Cardiac fibroblast (primary cell): Measurements from ENCODE around the gene NLRC5.

ENCODE experiments used
- DNase-seq, 2 donors: peaks; one replicate each; pipeline versions ENCODE4 v3.0.0 to v3.0.0-alpha.2; 2010; ENCODE audit warnings: low read depth in 2 of 2
- H3K4me3 ChIP-seq, 2 donors: replicated peaks in 1 of 2; 1 replicate in 1 of 2; 2 replicates in 1 of 2; pipeline ENCODE4 v1.5.1; 2011; ENCODE audit warnings: low read depth in 2 of 2, low read length in 2 of 2, mild to moderate bottlenecking in 2 of 2, moderate library complexity in 1 of 2
- TF ChIP-seq, protein P1 (sequence below): IDR thresholded peaks from one replicate; pipeline ENCODE4 v1.5.1; 2011; ENCODE audit warnings: low read depth, mild to moderate bottlenecking, low read length, inconsistent platforms

NLRC5 gene

DNA sequence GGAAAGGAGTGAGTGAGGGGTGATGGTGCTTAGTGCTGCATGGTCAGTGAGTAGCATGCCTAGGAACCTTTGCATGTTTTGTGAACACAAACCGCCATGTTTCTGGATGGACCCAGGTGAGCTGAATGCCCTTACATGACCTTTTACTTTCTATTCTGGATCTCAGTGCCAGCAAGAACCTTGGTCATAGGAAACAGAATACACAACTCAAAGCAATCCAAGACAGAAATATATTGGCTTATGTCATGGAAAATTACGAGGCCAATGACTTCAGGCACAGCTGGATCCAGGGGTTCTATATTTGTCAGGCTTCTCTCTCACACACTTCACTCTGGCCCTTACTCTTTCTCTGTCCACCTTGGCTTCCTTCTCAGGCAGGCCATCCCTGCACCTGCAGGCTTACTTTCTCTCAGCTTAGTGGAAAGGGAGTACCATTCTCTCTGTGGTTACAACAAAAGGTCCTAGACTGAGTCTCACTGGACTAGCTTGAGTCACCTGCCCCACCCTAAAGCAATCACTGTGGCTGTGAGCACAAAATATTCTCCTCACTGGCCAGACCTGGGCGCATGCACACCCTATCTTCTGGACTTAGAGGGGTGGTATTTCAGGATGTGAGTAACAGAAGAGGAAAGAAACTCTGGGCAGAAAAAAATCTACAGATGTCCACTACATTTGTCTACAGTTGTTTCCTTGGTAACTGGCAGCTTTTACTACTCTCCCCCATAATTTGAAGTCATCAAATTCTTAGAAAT is 82.7 kb downstream of the NLRC5 start:
- DNase-seq = peak; percentile 67 to 82
- H3K4me3 ChIP-seq = no peak overlapping the region
- TF ChIP-seq, protein P1, sequence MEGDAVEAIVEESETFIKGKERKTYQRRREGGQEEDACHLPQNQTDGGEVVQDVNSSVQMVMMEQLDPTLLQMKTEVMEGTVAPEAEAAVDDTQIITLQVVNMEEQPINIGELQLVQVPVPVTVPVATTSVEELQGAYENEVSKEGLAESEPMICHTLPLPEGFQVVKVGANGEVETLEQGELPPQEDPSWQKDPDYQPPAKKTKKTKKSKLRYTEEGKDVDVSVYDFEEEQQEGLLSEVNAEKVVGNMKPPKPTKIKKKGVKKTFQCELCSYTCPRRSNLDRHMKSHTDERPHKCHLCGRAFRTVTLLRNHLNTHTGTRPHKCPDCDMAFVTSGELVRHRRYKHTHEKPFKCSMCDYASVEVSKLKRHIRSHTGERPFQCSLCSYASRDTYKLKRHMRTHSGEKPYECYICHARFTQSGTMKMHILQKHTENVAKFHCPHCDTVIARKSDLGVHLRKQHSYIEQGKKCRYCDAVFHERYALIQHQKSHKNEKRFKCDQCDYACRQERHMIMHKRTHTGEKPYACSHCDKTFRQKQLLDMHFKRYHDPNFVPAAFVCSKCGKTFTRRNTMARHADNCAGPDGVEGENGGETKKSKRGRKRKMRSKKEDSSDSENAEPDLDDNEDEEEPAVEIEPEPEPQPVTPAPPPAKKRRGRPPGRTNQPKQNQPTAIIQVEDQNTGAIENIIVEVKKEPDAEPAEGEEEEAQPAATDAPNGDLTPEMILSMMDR = no peak

DNA sequence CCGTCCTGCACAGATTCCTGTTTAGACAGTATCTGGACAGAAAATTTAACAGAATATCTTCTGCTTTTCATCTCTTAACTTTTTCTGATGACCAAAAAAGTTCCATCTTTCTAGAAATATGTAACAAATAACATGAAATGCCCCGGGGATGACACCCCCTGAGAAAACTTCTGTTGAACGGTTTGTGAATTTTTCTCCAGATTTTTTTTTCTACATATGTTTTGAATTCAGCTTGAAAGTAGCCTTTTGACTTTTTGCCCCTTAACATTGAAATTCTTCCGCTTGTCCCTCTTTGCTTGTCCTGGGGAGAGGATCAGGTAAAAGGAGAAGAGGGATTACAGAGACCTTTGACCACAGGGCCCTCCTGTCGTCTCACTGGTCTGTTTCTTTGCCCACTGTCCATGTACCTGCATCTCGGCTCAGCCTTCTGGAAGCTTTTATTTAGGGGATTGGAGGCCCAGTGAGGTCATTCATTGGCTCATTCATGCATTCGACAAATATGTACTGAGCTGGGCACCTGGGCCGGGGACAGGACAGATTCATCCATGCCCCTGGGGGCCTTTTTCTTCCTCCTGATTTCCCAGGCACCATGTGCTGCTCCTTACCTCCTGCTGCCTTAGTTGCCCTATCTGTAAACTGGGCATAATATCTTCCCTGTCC is 83.4 kb downstream of the NLRC5 start:
- H3K4me3 ChIP-seq = no peak overlapping the region
- DNase-seq = no peak
- TF ChIP-seq, protein P1 = no peak

DNA sequence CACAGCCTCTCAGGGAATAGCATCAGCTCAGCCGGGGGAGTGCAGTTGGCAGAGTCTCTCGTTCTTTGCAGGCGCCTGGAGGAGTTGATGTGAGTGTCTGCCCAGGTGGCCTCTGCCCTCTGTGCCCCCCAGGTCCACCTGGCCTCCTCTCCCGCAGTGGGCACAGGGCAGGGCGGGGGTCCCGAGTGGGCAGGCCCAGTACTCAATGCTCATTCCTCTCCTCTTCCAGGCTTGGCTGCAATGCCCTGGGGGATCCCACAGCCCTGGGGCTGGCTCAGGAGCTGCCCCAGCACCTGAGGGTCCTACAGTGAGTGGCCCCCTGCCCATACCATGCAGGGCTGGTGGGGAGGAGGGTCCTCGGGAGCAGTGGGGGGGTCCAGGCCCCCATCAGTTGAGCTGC is 88.4 kb downstream of the NLRC5 start:
- TF ChIP-seq, protein P1 = no peak
- no peak for DNase-seq
- H3K4me3 ChIP-seq = no peak overlapping the region

DNA sequence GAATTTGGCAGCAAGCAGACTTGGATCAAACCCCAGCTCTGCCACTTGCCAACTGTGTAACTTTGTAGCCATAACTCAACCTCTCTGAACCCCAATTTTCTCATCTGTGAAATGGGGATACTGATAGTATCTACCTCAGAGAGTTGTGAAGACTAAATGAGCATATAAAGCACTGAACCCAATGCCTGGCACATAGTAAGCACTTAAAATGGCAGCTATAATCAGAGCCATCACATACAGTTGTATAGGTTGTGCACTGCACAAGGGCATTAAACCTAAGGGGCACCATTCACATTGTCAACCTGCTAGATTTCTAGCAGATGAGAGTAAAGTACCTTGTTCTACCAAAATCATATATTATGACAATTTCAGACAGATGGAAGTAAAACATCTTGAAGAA is 92.4 kb downstream of the NLRC5 start:
- no peak overlapping the region for H3K4me3 ChIP-seq
- TF ChIP-seq, protein P1 = no peak
- DNase-seq = no peak

DNA sequence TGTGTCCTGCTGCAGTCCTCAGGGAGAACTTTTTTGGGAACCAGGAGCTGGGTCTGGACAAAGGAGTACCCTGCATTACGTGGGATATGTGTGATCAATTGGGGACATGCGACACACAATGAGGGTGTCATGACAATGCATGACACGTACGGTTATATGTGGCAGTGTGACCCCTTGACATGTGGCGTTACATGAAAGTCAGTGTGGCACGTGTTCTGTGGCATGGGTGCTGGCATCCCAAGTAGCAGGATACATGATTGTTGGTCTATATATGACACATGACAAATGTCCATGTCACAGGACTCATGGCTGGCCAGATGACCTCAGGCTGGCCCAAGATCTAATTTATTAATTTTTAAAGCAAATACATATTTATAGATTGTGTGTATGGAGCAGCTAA is 93.3 kb downstream of the NLRC5 start:
- H3K4me3 ChIP-seq = no peak overlapping the region
- DNase-seq = no peak
- TF ChIP-seq, protein P1 = no peak

DNA sequence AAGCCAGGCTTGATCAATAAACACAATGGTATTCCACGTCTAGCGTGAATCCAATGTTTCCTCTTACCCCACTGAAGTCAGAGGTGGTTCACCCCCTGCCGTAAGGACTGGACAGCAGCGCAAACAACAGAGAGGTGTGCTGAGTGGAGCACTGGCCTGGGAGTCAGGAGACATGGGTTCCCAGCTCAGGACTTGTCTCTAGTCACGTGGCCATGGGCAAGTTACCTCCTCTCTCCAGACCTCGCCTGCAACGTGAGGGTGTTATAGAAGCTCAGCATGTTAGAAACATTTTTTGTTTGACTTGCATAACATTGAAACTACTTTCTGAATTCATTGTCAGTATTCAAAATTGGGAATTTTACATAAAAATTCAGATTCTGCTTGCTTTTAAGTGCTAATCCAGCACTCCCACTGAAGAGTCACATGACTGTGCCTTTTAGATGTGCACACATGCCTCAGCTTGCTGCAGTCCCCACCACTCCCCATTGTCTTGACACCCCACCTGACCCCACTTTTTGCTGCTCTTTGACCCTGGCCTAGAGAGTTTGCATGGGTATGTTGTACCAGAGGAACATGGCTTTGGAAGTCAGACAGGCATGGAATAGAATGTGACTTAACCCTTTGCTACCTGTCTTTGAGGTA is 94.2 kb downstream of the NLRC5 start:
- H3K4me3 ChIP-seq = no peak overlapping the region
- DNase-seq = no peak
- TF ChIP-seq, protein P1 = no peak
